HG03565 (cell line): ENCODE measurements around the gene C3orf33.

Source experiments
- ATAC-seq: cut with Tn5 transposase; IDR thresholded peaks from one replicate; pipeline ENCODE4 v1.9.1; 2021; ENCODE audit warnings: mild to moderate bottlenecking, moderate library complexity; ENCODE audit not compliant: unreplicated experiment

C3orf33 gene

DNA sequence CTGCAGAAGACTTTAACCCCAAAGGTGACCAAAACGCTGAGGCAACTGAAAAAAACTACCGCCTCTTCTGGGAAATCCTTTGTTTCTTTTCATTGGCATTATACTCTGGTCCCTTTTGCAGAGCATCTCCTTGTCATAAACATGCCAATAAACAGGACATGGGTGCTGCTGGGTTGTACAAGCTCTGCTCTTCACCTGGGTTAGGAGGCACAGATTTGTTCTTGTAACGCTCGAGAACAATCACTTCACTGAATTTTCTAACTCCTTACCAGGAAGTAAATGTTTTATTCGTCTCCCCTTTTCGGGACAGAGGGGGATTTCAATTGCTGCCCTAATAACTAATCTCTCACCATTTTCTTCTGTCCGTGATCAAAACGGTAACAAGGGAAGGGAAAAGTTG lies 62.5 kb downstream of the C3orf33 start:
- no peak for ATAC-seq

DNA sequence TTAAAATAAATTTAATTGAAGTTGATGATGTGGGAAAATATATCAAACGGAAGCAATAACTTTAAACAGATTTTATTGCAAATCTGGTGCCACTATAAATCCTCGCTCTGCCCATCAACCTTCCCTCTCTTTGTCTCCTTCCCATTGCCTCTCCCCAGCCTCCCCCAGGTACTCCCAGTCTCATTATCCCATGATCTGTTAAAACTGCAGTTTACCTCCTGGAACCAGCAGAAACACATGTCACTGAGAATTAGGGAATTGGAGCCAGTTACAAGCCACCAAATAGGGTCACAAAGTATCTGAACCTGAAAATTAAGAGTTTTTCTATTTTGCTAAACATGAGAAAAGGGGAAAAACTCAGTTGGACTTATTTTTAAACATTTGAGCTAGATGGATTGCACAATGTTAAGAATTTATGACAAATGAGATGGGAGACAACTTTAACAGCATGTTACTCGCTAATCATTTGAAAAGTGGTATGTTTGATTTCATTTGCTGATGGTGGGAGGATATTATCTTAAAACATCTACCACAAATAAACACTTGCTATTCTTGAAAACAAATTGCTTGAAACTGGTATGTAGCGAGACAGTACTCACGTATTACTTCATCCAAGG lies 63.6 kb downstream of the C3orf33 start:
- ATAC-seq: no peak

DNA sequence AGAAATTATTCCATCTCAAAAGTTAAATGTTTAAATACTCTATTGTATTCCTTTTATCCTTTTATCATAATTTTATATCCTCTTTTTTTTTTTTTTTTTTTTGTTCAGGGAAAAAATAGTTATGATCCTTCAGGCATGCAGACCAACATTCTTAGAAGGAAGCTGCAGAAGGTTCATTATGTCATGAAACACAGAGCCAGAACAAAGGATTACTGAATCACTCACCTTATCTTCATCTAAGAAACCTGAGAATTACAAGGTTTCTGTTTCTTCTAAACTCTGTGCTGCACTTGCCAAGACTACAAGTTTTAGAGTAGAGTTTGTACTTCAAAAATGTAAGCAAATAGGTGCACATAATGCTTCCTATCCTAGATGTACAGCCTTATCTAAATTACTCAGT lies 64.5 kb downstream of the C3orf33 start:
- ATAC-seq: no peak

DNA sequence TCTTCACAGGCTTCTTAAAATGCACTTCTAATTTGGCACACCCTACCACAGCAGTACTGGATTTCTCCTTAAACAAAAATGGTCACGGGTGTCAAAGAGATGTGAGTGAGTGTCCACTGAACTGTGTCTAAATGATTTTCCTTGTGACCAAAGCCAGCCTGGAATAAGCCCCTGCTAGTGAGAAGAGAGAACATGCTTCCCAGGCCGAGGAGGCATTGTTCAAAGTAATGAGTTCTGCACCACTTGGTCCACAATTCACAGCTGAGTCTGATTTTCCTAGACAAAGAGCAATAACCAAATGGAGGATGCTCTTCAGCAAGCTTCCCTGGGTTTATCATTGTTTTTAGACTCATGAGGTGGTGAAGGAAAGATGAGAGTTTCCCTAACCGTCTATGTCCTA lies 65.0 kb downstream of the C3orf33 start:
- ATAC-seq: no peak

DNA sequence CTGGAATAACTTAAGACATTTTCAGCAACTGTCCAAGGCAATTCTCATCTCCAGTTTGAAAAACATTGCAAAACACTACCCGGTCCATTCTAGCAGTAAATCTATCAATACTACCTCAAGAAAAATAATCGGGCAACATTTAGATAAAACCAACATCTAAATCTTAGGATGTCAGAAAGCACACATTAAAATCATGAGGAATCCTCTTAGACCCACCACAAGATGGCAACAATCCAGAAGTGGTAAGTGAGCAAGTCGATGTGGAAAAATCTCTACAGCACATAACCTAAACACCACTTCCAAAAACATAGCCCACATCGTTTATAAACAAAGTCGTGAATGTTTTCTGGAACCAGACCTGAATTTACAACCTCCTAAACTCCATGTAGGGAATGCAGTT lies 66.9 kb downstream of the C3orf33 start:
- no peak for ATAC-seq

DNA sequence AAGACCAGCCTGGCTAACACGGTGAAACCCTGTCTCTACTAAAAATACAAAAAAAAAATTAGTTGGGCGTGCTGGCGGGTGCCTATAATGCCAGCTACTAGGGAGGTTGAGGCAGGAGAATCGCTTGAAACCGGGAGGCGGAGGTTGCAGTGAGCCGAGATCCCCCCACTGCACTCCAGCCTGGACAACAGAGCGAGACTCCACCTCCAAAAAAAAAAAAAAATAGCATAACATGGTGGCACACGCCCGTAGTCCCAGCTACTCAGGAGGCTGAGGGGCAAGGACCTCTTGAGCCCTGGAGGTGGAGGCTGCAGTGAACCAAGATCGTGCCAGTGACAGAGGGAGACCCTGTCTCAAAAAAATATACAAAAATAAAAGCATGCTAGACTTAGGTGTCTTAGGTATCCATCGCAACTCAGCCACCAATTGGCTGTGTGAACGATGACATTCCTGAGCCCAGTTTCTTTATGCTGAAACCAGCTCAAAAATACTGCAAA lies 67.5 kb downstream of the C3orf33 start:
- no peak for ATAC-seq

DNA sequence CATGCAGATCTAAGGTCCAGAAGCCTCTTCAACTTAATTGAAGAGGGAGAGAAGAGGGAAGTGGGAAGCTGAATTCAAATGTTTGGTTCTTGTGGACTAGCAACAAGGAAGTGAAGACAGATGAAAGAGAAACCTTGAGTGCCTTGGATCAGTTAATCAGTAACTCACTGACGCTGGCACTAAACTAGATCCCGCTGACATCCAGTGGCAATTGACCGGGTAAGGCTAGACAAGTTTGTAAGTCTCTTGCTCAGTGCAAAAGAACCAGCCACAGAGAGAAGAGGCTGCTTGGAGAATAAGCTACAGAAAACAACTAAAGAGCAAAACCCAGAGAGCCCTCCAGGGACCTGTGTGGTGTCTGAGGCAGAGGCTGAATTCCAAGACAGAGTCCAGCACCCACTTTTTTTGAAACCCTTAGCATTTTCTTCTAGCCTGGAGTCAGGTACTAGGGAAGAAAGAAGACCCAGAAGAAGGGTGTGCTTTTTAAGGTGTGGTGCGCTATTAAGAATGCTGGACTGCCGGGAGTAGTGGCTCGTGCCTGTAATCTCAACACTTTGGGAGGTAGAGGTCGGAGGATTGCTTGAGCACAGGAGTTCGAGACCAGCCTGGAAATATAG lies 68.1 kb downstream of the C3orf33 start:
- peak; percentile 91 for ATAC-seq

DNA sequence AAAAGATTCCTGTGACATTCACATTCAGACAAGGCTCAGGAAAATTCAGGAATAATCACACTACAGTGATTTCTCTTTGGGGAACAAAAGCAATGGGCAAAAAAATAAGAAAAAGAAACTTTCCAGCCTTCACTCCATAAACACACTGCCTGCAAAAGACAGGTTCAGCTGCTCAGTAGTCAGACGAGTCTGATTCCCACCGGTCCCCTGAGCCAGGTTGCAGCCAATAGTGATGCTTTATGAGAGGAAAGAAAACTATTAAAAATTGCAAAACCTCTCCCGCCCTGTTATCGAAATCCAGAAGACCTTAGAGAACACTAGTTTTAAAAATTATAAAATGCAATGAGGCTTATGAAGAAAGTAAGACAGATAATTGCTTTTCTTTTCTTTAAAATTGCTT lies 69.7 kb downstream of the C3orf33 start:
- no peak for ATAC-seq

DNA sequence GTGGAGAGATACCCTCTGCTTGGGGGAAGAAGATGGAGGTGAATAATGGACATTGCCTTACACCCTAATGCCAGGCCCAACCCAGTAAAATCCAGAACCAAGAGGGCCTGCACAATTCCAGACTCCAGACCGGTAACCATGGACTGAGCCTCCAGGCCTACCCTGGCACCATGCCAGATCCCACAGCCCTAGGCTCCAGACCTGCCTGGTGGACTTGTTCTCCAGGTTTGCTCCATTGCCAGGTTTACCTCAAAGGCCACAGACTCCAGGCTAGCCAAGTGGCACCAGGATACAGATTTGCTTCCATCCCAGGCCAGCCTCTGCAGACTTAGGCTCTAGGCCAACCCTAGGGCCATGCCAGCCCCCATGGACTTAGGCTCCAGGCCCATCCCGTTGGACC lies 75.2 kb downstream of the C3orf33 start:
- no peak for ATAC-seq

DNA sequence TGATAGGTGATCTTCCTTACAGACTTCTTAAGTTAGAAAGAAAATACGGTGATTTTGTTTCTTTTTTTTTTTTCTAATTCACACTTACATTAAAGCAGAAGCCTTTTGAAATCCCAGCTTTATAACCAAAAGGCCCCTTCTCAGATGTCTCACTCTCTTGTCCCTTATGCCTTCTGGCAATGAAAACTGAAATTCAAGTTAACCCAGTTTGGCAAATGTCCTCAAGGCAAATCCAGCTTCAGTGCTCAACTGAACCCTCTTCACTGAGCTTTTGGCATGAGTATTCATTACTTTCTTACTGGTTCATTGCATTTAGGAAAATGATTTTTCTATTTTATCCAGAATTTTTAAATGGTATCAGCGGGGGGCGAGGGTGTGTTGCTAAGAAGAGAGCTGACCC lies 78.2 kb downstream of the C3orf33 start:
- no peak for ATAC-seq

DNA sequence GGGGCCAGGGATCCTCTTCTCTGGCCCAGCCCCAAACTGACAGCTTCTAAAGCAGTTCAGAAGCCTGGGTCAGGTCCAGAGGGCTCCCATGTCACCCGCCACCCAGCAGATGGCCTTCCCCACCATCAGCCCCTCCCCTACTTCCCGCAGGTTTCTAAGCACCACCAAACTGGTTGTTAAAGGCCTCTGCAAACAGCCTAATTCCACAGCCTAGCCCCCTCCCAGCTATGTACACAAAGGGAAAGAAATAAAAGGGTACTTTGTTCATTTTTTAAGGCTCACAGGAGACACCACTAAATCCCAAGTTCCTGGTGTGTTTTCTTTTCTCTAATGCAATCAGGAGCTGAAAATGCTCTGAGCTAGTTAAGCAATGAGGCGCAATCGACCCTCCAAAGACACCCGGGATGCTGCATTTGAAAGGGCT lies 91.8 kb downstream of the C3orf33 start:
- ATAC-seq: no peak
